Stimulated activated CD4-positive, alpha-beta T cell treated with anti-CD3 and anti-CD28 coated beads, Interleukin-1b, Interleukin-23, amount 100 ng/mL, for 48 hours (primary cell): ENCODE data around the gene HCFC1R1.

ENCODE experiments used
- DNase-seq: peaks from one replicate; pipeline ENCODE4 v3.0.0-alpha.2; 2020

HCFC1R1 gene

GRCh38 chr16:2992383-2993081 lies 31.2 kb downstream of the HCFC1R1 start:
- no peak for DNase-seq

GRCh38 chr16:2991566-2992261 lies 32.0 kb downstream of the HCFC1R1 start:
- DNase-seq: no peak

GRCh38 chr16:2990891-2991290 lies 32.9 kb downstream of the HCFC1R1 start:
- no peak for DNase-seq

- DNase-seq: no peak
Observed at GRCh38 chr16:2988590-2989099, 35.1 kb downstream of the HCFC1R1 start.

- no peak for DNase-seq
Observed at GRCh38 chr16:2987833-2988232, 35.9 kb downstream of the HCFC1R1 start.

GRCh38 chr16:2987286-2987685 lies 36.5 kb downstream of the HCFC1R1 start:
- DNase-seq: no peak

- DNase-seq: no peak
Observed at GRCh38 chr16:2986623-2987188, 37.0 kb downstream of the HCFC1R1 start.

GRCh38 chr16:2985893-2986355 lies 37.8 kb downstream of the HCFC1R1 start:
- no peak for DNase-seq

- no peak for DNase-seq
Observed at GRCh38 chr16:2985462-2985861, 38.3 kb downstream of the HCFC1R1 start.

- DNase-seq: peak; percentile 82
Observed at GRCh38 chr16:2983706-2984136, 40.0 kb downstream of the HCFC1R1 start.

- no peak for DNase-seq
Observed at GRCh38 chr16:2982402-2982801, 41.3 kb downstream of the HCFC1R1 start.

GRCh38 chr16:2981899-2982250 lies 41.9 kb downstream of the HCFC1R1 start:
- no peak for DNase-seq

- DNase-seq: no peak
Observed at GRCh38 chr16:2981177-2981898, 42.4 kb downstream of the HCFC1R1 start.

GRCh38 chr16:2980227-2981176 lies 43.2 kb downstream of the HCFC1R1 start, which contains the start of gene PKMYT1:
PKMYT1 (minus strand) TSS chr16:2980446; CDS start chr16:2979657, 789 bp downstream.
- peak; percentile 93 for DNase-seq

- DNase-seq: peak; percentile 37
Observed at GRCh38 chr16:2979669-2980226, 44.0 kb downstream of the HCFC1R1 start.

- DNase-seq: no peak
Observed at GRCh38 chr16:2977440-2977839, 46.3 kb downstream of the HCFC1R1 start.

GRCh38 chr16:2976673-2977072 lies 47.1 kb downstream of the HCFC1R1 start:
- no peak for DNase-seq

- no peak for DNase-seq
Observed at GRCh38 chr16:2976201-2976600, 47.5 kb downstream of the HCFC1R1 start.

GRCh38 chr16:2975161-2975795 lies 48.5 kb downstream of the HCFC1R1 start:
- no peak for DNase-seq

- DNase-seq: no peak
Observed at GRCh38 chr16:2974319-2975056, 49.3 kb downstream of the HCFC1R1 start.
